HG03520 (cell line): ENCODE data around the gene CNOT6L.

Source experiments
- ATAC-seq: cut with Tn5 transposase; IDR thresholded peaks from one replicate; pipeline ENCODE4 v1.9.1; 2021; ENCODE audit warnings: mild to moderate bottlenecking, moderate library complexity; ENCODE audit not compliant: unreplicated experiment

Gene CNOT6L

GRCh38 chr4:77714514-77714913 is 104.7 kb downstream of the CNOT6L start:
- no peak for ATAC-seq

- ATAC-seq: no peak
Measured at GRCh38 chr4:77713884-77714283, 105.3 kb downstream of the CNOT6L start.

GRCh38 chr4:77712675-77713074 is 106.5 kb downstream of the CNOT6L start:
- ATAC-seq: no peak

- ATAC-seq: no peak
Measured at GRCh38 chr4:77711469-77711868, 107.7 kb downstream of the CNOT6L start.

- ATAC-seq: no peak
Measured at GRCh38 chr4:77710684-77711083, 108.5 kb downstream of the CNOT6L start.

GRCh38 chr4:77710059-77710458 is 109.1 kb downstream of the CNOT6L start:
- no peak for ATAC-seq

- no peak for ATAC-seq
Measured at GRCh38 chr4:77706717-77707116, 112.5 kb downstream of the CNOT6L start.

GRCh38 chr4:77703666-77704065 is 115.5 kb downstream of the CNOT6L start:
- ATAC-seq: no peak

- no peak for ATAC-seq
Measured at GRCh38 chr4:77701121-77701520, 118.0 kb downstream of the CNOT6L start.

- ATAC-seq: no peak
Measured at GRCh38 chr4:77699731-77700210, 119.4 kb downstream of the CNOT6L start.

- ATAC-seq: no peak
Measured at GRCh38 chr4:77697860-77698590, 121.1 kb downstream of the CNOT6L start.

GRCh38 chr4:77695774-77696173 is 123.4 kb downstream of the CNOT6L start:
- no peak for ATAC-seq

- no peak for ATAC-seq
Measured at GRCh38 chr4:77692847-77693432, 126.2 kb downstream of the CNOT6L start.

- ATAC-seq: no peak
Measured at GRCh38 chr4:77681792-77682191, 137.4 kb downstream of the CNOT6L start.

GRCh38 chr4:77676842-77677241 is 142.3 kb downstream of the CNOT6L start:
- ATAC-seq: no peak

GRCh38 chr4:77671051-77671450 is 148.1 kb downstream of the CNOT6L start:
- no peak for ATAC-seq

GRCh38 chr4:77669946-77670590 is 149.1 kb downstream of the CNOT6L start:
- no peak for ATAC-seq

GRCh38 chr4:77665381-77666069 is 153.6 kb downstream of the CNOT6L start:
- no peak for ATAC-seq
